ENCODE results near the gene GRM2. TPM values are rescaled to one million over a fixed set of nuclear protein-coding genes. Genes with fewer than 3 reads are reported as not detected.

GRM2 gene
- total RNA-seq, 2 donors from 2014 or later = 0.16 to 0.54 TPM

- Mint-ChIP-seq H3K9me3 (no peaks in the 10 kb centered on the region), H3K27ac (peak overlapping the region in 1 of 2 donors; percentile 67), H3K36me3 (peaks cover 11 to 19% of the 10 kb centered on the region in 2 donors)
- no peak for ATAC-seq
- no peak for DNase-seq (ENCODE audit: low spot score in 2 of 2)
These were observed 29.5 kb upstream of the GRM2 start for GRCh38 chr3:51677358-51677757.

- Mint-ChIP-seq H3K36me3 (peaks cover 11 to 17% of the 10 kb centered on the region in 2 donors), H3K9me3 (no peaks in the 10 kb centered on the region), H3K27ac (peak overlapping the region in 1 of 2 donors; percentile 67)
- no peak for ATAC-seq
- DNase-seq (ENCODE audit: low spot score in 2 of 2) = no peak
These were observed 28.7 kb upstream of the GRM2 start for GRCh38 chr3:51678186-51678585.

- Mint-ChIP-seq H3K36me3 (peaks cover 11 to 17% of the 10 kb centered on the region in 2 donors), H3K9me3 (no peaks in the 10 kb centered on the region), H3K27ac (peak overlapping the region; percentile 44 to 67)
- no peak for ATAC-seq
- no peak for DNase-seq (ENCODE audit: low spot score in 2 of 2)
These were observed 28.2 kb upstream of the GRM2 start for GRCh38 chr3:51678641-51679040.

- Mint-ChIP-seq H3K36me3 (peaks cover 11 to 17% of the 10 kb centered on the region in 2 donors), H3K27ac (peak overlapping the region in 1 of 2 donors; percentile 27), H3K9me3 (no peaks in the 10 kb centered on the region)
- no peak for DNase-seq (ENCODE audit: low spot score in 2 of 2)
- no peak for ATAC-seq
These were observed 27.6 kb upstream of the GRM2 start for GRCh38 chr3:51679318-51679717.

GRCh38 chr3:51679777-51680176, 27.1 kb upstream of the GRM2 start:
- Mint-ChIP-seq H3K36me3 (peaks cover 11 to 17% of the 10 kb centered on the region in 2 donors), H3K27ac (peak overlapping the region; percentile 27 to 47), H3K9me3 (no peaks in the 10 kb centered on the region)
- ATAC-seq = no peak
- DNase-seq (ENCODE audit: low spot score in 2 of 2) = no peak

GRCh38 chr3:51680196-51680595, 26.7 kb upstream of the GRM2 start:
- DNase-seq (ENCODE audit: low spot score in 2 of 2) = no peak
- peak overlapping the region; percentile 7 to 57 for H3K27ac Mint-ChIP-seq

GRCh38 chr3:51680663-51681230, 26.1 kb upstream of the GRM2 start:
- DNase-seq (ENCODE audit: low spot score in 2 of 2) (no peak), ATAC-seq (no peak)
- Mint-ChIP-seq H3K9me3 (no peaks in the 10 kb centered on the region), H3K27ac (peak overlapping the region; percentile 7 to 86), H3K36me3 (peaks cover 14 to 20% of the 10 kb centered on the region in 2 donors)

More at GRCh38 chr3:51680196-51680595, 26.7 kb upstream of the GRM2 start:
- Mint-ChIP-seq H3K9me3 (no peaks in the 10 kb centered on the region), H3K36me3 (peaks cover 13 to 20% of the 10 kb centered on the region in 2 donors)
- ATAC-seq = no peak

- peak overlapping the region; percentile 7 to 86 for H3K27ac Mint-ChIP-seq
- H3K9me3 Mint-ChIP-seq = no peaks in the 10 kb centered on the region
- ATAC-seq (peak; percentile 26 to 31), DNase-seq (ENCODE audit: low spot score in 2 of 2) (no peak)
- peaks cover 7 to 20% of the 10 kb centered on the region in 2 donors for H3K36me3 Mint-ChIP-seq
These were observed 25.4 kb upstream of the GRM2 start for GRCh38 chr3:51681453-51681852.

- Mint-ChIP-seq H3K36me3 (peaks cover 11 to 24% of the 10 kb centered on the region in 2 donors), H3K27ac (peak overlapping the region; percentile 7 to 84), H3K9me3 (no peaks in the 10 kb centered on the region)
- ATAC-seq (peak; percentile 63 to 81), DNase-seq (ENCODE audit: low spot score in 2 of 2) (peak; percentile 72 to 77)
These were observed 24.8 kb upstream of the GRM2 start for GRCh38 chr3:51682079-51682478.

GRCh38 chr3:51682526-51682925, 24.3 kb upstream of the GRM2 start:
- Mint-ChIP-seq H3K27ac (peak overlapping the region in 1 of 2 donors; percentile 7), H3K9me3 (no peaks in the 10 kb centered on the region), H3K36me3 (peaks cover 11 to 28% of the 10 kb centered on the region in 2 donors)
- DNase-seq (ENCODE audit: low spot score in 2 of 2) = no peak
- ATAC-seq = no peak

- Mint-ChIP-seq H3K27ac (no peak overlapping the region), H3K36me3 (peaks cover 15 to 37% of the 10 kb centered on the region in 2 donors), H3K9me3 (no peaks in the 10 kb centered on the region)
- DNase-seq (ENCODE audit: low spot score in 2 of 2) = no peak
- no peak for ATAC-seq
These were observed 23.3 kb upstream of the GRM2 start for GRCh38 chr3:51683566-51683965.

GRCh38 chr3:51684971-51685751, 21.7 kb upstream of the GRM2 start:
- Mint-ChIP-seq H3K27ac (peak overlapping the region; percentile 86 to 90), H3K36me3 (peaks cover 15 to 38% of the 10 kb centered on the region in 2 donors)
- no peak for DNase-seq (ENCODE audit: low spot score in 2 of 2)

GRCh38 chr3:51686056-51686455, 20.8 kb upstream of the GRM2 start:
- Mint-ChIP-seq H3K27ac (peak overlapping the region; percentile 86 to 90), H3K9me3 (no peaks in the 10 kb centered on the region), H3K36me3 (peaks cover 15 to 38% of the 10 kb centered on the region in 2 donors)
- DNase-seq (ENCODE audit: low spot score in 2 of 2) (no peak), ATAC-seq (no peak)

More at GRCh38 chr3:51684971-51685751, 21.7 kb upstream of the GRM2 start:
- no peak for ATAC-seq
- H3K9me3 Mint-ChIP-seq = no peaks in the 10 kb centered on the region

- H3K36me3 Mint-ChIP-seq = peaks cover 15 to 38% of the 10 kb centered on the region in 2 donors
- ATAC-seq (peak; percentile 87 to 89), DNase-seq (ENCODE audit: low spot score in 2 of 2) (peak; percentile 48 to 89)
- peak overlapping the region; percentile 86 to 90 for H3K27ac Mint-ChIP-seq
- H3K9me3 Mint-ChIP-seq = no peaks in the 10 kb centered on the region
These were observed 20.2 kb upstream of the GRM2 start for GRCh38 chr3:51686512-51687215.

- peak overlapping the region; percentile 84 to 86 for H3K27ac Mint-ChIP-seq
- DNase-seq (ENCODE audit: low spot score in 2 of 2) (no peak), ATAC-seq (no peak)
- H3K9me3 Mint-ChIP-seq = no peaks in the 10 kb centered on the region
- peaks cover 15 to 32% of the 10 kb centered on the region in 2 donors for H3K36me3 Mint-ChIP-seq
These were observed 19.2 kb upstream of the GRM2 start for GRCh38 chr3:51687431-51688205.

GRCh38 chr3:51688206-51688600, 18.7 kb upstream of the GRM2 start:
- no peaks in the 10 kb centered on the region for H3K9me3 Mint-ChIP-seq
- DNase-seq (ENCODE audit: low spot score in 2 of 2) (no peak), ATAC-seq (no peak)
- H3K36me3 Mint-ChIP-seq = peaks cover 15 to 32% of the 10 kb centered on the region in 2 donors
- H3K27ac Mint-ChIP-seq = no peak overlapping the region

Data from activated naive CD4-positive, alpha-beta T cell treated with anti-CD3 and anti-CD28 coated beads, Interleukin-2, amount 50 U/mL, for 72 hours (primary cell).